HCT116 (cell line): ENCODE measurements around the gene HYAL2.

ENCODE experiments used
- ATF3 ChIP-seq: IDR thresholded peaks from 2 replicates; pipeline ENCODE4 v1.6.1; 2012
- CEBPB ChIP-seq: IDR thresholded peaks from 2 replicates; pipeline ENCODE4 v1.6.1; 2012; ENCODE audit warnings: low read depth
- CTCF ChIP-seq, 3 experiments: fragments of 200-600 bp in 1 of 3; sonication (generic) in 1 of 3; IDR thresholded peaks in 2 of 3; conservative IDR thresholded peaks in 1 of 3; 2 replicates each; pipeline ENCODE4 v1.5.1; 2012 to 2017; ENCODE audit warnings: low read depth in 2 of 3, low read length in 2 of 3, antibody characterized with exemption in 1 of 3, borderline replicate concordance in 1 of 3, control low read depth in 1 of 3, mild to moderate bottlenecking in 1 of 3, mixed read lengths in 1 of 3, mixed run types in 1 of 3, moderate library complexity in 1 of 3; ENCODE audit not compliant: insufficient read depth in 1 of 3
- EZH2phosphoT487 ChIP-seq: fragments of 200-600 bp; IDR thresholded peaks from 2 replicates; pipeline ENCODE4 v1.6.1; 2018; ENCODE audit warnings: antibody characterized with exemption, borderline replicate concordance
- JUND ChIP-seq: IDR thresholded peaks from 2 replicates; pipeline ENCODE4 v1.6.1; 2012
- MAX ChIP-seq: IDR thresholded peaks from 2 replicates; pipeline ENCODE4 v1.6.1; 2012
- POLR2A ChIP-seq: IDR thresholded peaks from 2 replicates; pipeline ENCODE4 v1.7.0; 2011; ENCODE audit warnings: borderline replicate concordance; ENCODE audit not compliant: insufficient read depth, insufficient read length; ENCODE audit errors: extremely low read depth
- POLR2AphosphoS5 ChIP-seq: IDR thresholded peaks from 2 replicates; pipeline ENCODE4 v1.6.1; 2011; ENCODE audit warnings: mild to moderate bottlenecking, low read depth, low read length, moderate library complexity
- RAD21 ChIP-seq: IDR thresholded peaks from 2 replicates; pipeline ENCODE4 v1.6.1; 2012; ENCODE audit warnings: low read depth, mild to moderate bottlenecking
- SP1 ChIP-seq: IDR thresholded peaks from 2 replicates; pipeline ENCODE4 v1.6.1; 2012; ENCODE audit warnings: low read depth
- TCF7L2 ChIP-seq: IDR thresholded peaks from 2 replicates; pipeline ENCODE4 v1.7.0; 2011; ENCODE audit warnings: borderline replicate concordance, inconsistent platforms; ENCODE audit not compliant: insufficient read depth, insufficient read length; ENCODE audit errors: extremely low read depth
- YY1 ChIP-seq: IDR thresholded peaks from 2 replicates; pipeline ENCODE4 v1.6.1; 2011; ENCODE audit warnings: low read length, low read depth, moderate library complexity, mild to moderate bottlenecking; ENCODE audit not compliant: insufficient replicate concordance; ENCODE audit errors: extremely low read depth
- ZFX ChIP-seq: fragments of 450-650 bp; IDR thresholded peaks from 2 replicates; pipeline ENCODE4 v1.6.1; 2017
- TF ChIP-seq, protein P1 (sequence below): IDR thresholded peaks from 2 replicates; pipeline ENCODE4 v1.6.1; 2012; ENCODE audit warnings: low read depth

GRCh38 chr3:50295553-50296431 is 26.8 kb downstream of the HYAL2 start:
- TF ChIP-seq CTCF (IDR thresholded peaks at IDR 0.05 in 2 of 3, conservative IDR thresholded peaks at IDR 0.05 in 1 of 3; ENCODE audit: borderline replicate concordance in 1 of 3, insufficient read depth in 1 of 3, low read depth in 2 of 3, low read length in 2 of 3) (no peak), EZH2phosphoT487 (no peak), CEBPB (no peak), ATF3 (no peak), POLR2A (no peak), YY1 (no peak), MAX (no peak), TCF7L2 (no peak), SP1 (no peak), ZFX (no peak), RAD21 (no peak), POLR2AphosphoS5 (no peak), JUND (no peak)
- TF ChIP-seq, protein P1, sequence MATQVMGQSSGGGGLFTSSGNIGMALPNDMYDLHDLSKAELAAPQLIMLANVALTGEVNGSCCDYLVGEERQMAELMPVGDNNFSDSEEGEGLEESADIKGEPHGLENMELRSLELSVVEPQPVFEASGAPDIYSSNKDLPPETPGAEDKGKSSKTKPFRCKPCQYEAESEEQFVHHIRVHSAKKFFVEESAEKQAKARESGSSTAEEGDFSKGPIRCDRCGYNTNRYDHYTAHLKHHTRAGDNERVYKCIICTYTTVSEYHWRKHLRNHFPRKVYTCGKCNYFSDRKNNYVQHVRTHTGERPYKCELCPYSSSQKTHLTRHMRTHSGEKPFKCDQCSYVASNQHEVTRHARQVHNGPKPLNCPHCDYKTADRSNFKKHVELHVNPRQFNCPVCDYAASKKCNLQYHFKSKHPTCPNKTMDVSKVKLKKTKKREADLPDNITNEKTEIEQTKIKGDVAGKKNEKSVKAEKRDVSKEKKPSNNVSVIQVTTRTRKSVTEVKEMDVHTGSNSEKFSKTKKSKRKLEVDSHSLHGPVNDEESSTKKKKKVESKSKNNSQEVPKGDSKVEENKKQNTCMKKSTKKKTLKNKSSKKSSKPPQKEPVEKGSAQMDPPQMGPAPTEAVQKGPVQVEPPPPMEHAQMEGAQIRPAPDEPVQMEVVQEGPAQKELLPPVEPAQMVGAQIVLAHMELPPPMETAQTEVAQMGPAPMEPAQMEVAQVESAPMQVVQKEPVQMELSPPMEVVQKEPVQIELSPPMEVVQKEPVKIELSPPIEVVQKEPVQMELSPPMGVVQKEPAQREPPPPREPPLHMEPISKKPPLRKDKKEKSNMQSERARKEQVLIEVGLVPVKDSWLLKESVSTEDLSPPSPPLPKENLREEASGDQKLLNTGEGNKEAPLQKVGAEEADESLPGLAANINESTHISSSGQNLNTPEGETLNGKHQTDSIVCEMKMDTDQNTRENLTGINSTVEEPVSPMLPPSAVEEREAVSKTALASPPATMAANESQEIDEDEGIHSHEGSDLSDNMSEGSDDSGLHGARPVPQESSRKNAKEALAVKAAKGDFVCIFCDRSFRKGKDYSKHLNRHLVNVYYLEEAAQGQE = no peak
